ENCODE results near the gene ANO5.
"Not testable (repeated sequence)": the region's sequence is repeated elsewhere in the genome, so short reads cannot be mapped to it uniquely, and the experiment has no call there.

ANO5 gene

GRCh38 chr11:22199243-22199642 lies 6.4 kb downstream of the ANO5 start:
- DNase-seq (ENCODE audit: low spot score) = no peak

GRCh38 chr11:22203281-22203680 lies 10.4 kb downstream of the ANO5 start:
- DNase-seq (ENCODE audit: low spot score) = no peak

- DNase-seq (ENCODE audit: low spot score) = no peak
Observed at GRCh38 chr11:22207162-22207561, 14.3 kb downstream of the ANO5 start.

GRCh38 chr11:22208151-22208858 lies 15.4 kb downstream of the ANO5 start:
- no peak for DNase-seq (ENCODE audit: low spot score)

- DNase-seq (ENCODE audit: low spot score) = no peak
Observed at GRCh38 chr11:22216940-22217339, 24.1 kb downstream of the ANO5 start.

GRCh38 chr11:22221143-22221542 lies 28.3 kb downstream of the ANO5 start:
- no peak for DNase-seq (ENCODE audit: low spot score)

- no peak for DNase-seq (ENCODE audit: low spot score)
Observed at GRCh38 chr11:22225190-22225589, 32.3 kb downstream of the ANO5 start.

- DNase-seq (ENCODE audit: low spot score) = no peak
Observed at GRCh38 chr11:22234743-22235142, 41.9 kb downstream of the ANO5 start.

- peak; percentile 8 for DNase-seq (ENCODE audit: low spot score)
Observed at GRCh38 chr11:22244986-22245592, 52.2 kb downstream of the ANO5 start.

- no peak for DNase-seq (ENCODE audit: low spot score)
Observed at GRCh38 chr11:22246992-22247391, 54.1 kb downstream of the ANO5 start.

- no peak for DNase-seq (ENCODE audit: low spot score)
Observed at GRCh38 chr11:22249871-22250270, 57.0 kb downstream of the ANO5 start.

GRCh38 chr11:22256876-22257275 lies 64.0 kb downstream of the ANO5 start:
- no peak for DNase-seq (ENCODE audit: low spot score)

- no peak for DNase-seq (ENCODE audit: low spot score)
Observed at GRCh38 chr11:22263613-22264012, 70.7 kb downstream of the ANO5 start.

GRCh38 chr11:22268983-22269624 lies 76.2 kb downstream of the ANO5 start:
- DNase-seq (ENCODE audit: low spot score) = not testable (repeated sequence)

- DNase-seq (ENCODE audit: low spot score) = no peak
Observed at GRCh38 chr11:22273781-22274180, 80.9 kb downstream of the ANO5 start.

GRCh38 chr11:22275600-22275999 lies 82.7 kb downstream of the ANO5 start:
- no peak for DNase-seq (ENCODE audit: low spot score)

- DNase-seq (ENCODE audit: low spot score) = no peak
Observed at GRCh38 chr11:22276535-22276934, 83.7 kb downstream of the ANO5 start.

- DNase-seq (ENCODE audit: low spot score) = not testable (repeated sequence)
Observed at GRCh38 chr11:22284991-22285390, 92.1 kb downstream of the ANO5 start.

GRCh38 chr11:22302368-22302767 lies 109.5 kb downstream of the ANO5 start:
- DNase-seq (ENCODE audit: low spot score) = no peak

- DNase-seq (ENCODE audit: low spot score) = peak; percentile 16
Observed at GRCh38 chr11:22304337-22304961, 111.6 kb downstream of the ANO5 start.

- no peak for DNase-seq (ENCODE audit: low spot score)
Observed at GRCh38 chr11:22317656-22318055, 124.8 kb downstream of the ANO5 start.

GRCh38 chr11:22331771-22332170 lies 138.9 kb downstream of the ANO5 start:
- no peak for DNase-seq (ENCODE audit: low spot score)
